Mesodermal cell (in vitro differentiated cells): ENCODE results near the gene SLC25A40. TPM values are rescaled to one million over a fixed set of nuclear protein-coding genes. Genes with fewer than 3 reads are reported as not detected.
"Not testable (repeated sequence)": the region's sequence is repeated elsewhere in the genome, so short reads cannot be mapped to it uniquely, and the experiment has no call there.

Experiments used
- H3K27ac ChIP-seq: 2 replicates; pipeline ENCODE4 v1.7.0; 2013; ENCODE audit warnings: mild to moderate bottlenecking, low read depth, low read length, moderate library complexity; ENCODE audit not compliant: severe bottlenecking
- H3K36me3 ChIP-seq: 2 replicates; pipeline ENCODE4 v1.7.1; 2013; ENCODE audit warnings: mild to moderate bottlenecking, low read length, moderate library complexity; ENCODE audit not compliant: control insufficient read depth, insufficient read depth
- H3K4me1 ChIP-seq: one replicate; pipeline ENCODE4 v1.7.1; 2013; ENCODE audit warnings: mild to moderate bottlenecking, low read length; ENCODE audit not compliant: insufficient read depth, control insufficient read depth, poor library complexity, severe bottlenecking
- H3K4me3 ChIP-seq: 2 replicates; pipeline ENCODE4 v1.7.0; 2013; ENCODE audit warnings: low read length, control low read depth, mild to moderate bottlenecking; ENCODE audit not compliant: insufficient read depth, poor library complexity, severe bottlenecking; ENCODE audit errors: extremely low read depth
- H3K9me3 ChIP-seq: 2 replicates; pipeline ENCODE4 v1.7.1; 2013; ENCODE audit warnings: mild to moderate bottlenecking, low read length, moderate library complexity; ENCODE audit not compliant: control insufficient read depth
- WGBS, 2 experiments: methylation state at CpG; one replicate each; pipeline ENCODE4 v1.1.5; 2013; ENCODE audit warnings: missing lambda C conversion rate in 2 of 2; ENCODE audit not compliant: insufficient coverage in 2 of 2; 5-methylcytosine and 5-hydroxymethylcytosine counted together
- polyA plus RNA-seq, 2 experiments: library from polyadenylated mRNA; stranded (reverse); fragments of 50-300 nt; gene quantifications; one replicate each; pipeline ENCODE4 v1.2.3, GENCODE V29; 2013

The SLC25A40 gene
- 17.2 TPM for polyA plus RNA-seq (2013, experiment 1 of 2)
- polyA plus RNA-seq (2013, experiment 2 of 2) = 13.1 TPM

GRCh38 chr7:87876040-87876868 is at the start of gene SLC25A40, which contains the start of gene DBF4:
TSS of gene SLC25A40 (minus strand) at chr7:87876360. CDS start at chr7:87858727, 17,633 bp downstream.
TSS of gene DBF4 (plus strand) at chr7:87876493. CDS start at chr7:87876733, 240 bp downstream.
- H3K4me1 ChIP-seq = no peaks in the 10 kb centered on the region
- WGBS, 2 experiments = 0 to 1% methylated on average over 64 to 81 of the region's 84 CpGs
- H3K27ac ChIP-seq = peak within 1 kb of the TSS; percentile 91
- peaks cover 43% of the 10 kb centered on the region for H3K36me3 ChIP-seq
- no peaks in the 10 kb centered on the region for H3K9me3 ChIP-seq
- peak within 1 kb of the TSS; percentile 86 for H3K4me3 ChIP-seq

GRCh38 chr7:87922759-87923395 is 46.7 kb upstream of the SLC25A40 start:
- H3K9me3 ChIP-seq, H3K36me3 ChIP-seq, H3K27ac ChIP-seq, H3K4me1 ChIP-seq, H3K4me3 ChIP-seq: not testable (repeated sequence)
- 89 to 90% methylated on average over 4 to 6 of the region's 8 CpGs for WGBS, 2 experiments

GRCh38 chr7:87920578-87920977 is 44.4 kb upstream of the SLC25A40 start:
- Histone ChIP-seq H3K36me3 (no peaks in the 10 kb centered on the region), H3K4me3 (no peak overlapping the region), H3K27ac (no peak overlapping the region), H3K4me1 (no peaks in the 10 kb centered on the region), H3K9me3 (no peaks in the 10 kb centered on the region)
- WGBS, 2 experiments = 75 to 94% methylated on average over 3 of the region's 5 CpGs

GRCh38 chr7:87919875-87920274 is 43.7 kb upstream of the SLC25A40 start:
- WGBS, 2 experiments = 86 to 93% methylated on average over 6 of the region's 6 CpGs
- H3K27ac ChIP-seq = no peak overlapping the region
- H3K36me3 ChIP-seq = no peaks in the 10 kb centered on the region
- H3K9me3 ChIP-seq = no peaks in the 10 kb centered on the region
- H3K4me1 ChIP-seq = no peaks in the 10 kb centered on the region
- no peak overlapping the region for H3K4me3 ChIP-seq

GRCh38 chr7:87918740-87919139 is 42.6 kb upstream of the SLC25A40 start:
- H3K4me3 ChIP-seq = no peak overlapping the region
- WGBS, 2 experiments = 100% methylated on average over 1 of the region's 1 CpG
- H3K27ac ChIP-seq = no peak overlapping the region
- no peaks in the 10 kb centered on the region for H3K4me1 ChIP-seq
- H3K36me3 ChIP-seq = no peaks in the 10 kb centered on the region
- H3K9me3 ChIP-seq = no peaks in the 10 kb centered on the region

GRCh38 chr7:87912121-87912520 is 36.0 kb upstream of the SLC25A40 start:
- Histone ChIP-seq H3K9me3 (no peaks in the 10 kb centered on the region), H3K4me1 (no peaks in the 10 kb centered on the region), H3K36me3 (peaks cover 5% of the 10 kb centered on the region), H3K4me3 (no peak overlapping the region), H3K27ac (no peak overlapping the region)
- WGBS, 2 experiments = 72% methylated on average over 2 of the region's 4 CpGs; no CpG with 5 or more reads in 1 of the 2 experiments

GRCh38 chr7:87908814-87909213 is 32.7 kb upstream of the SLC25A40 start:
- WGBS, 2 experiments = 96% methylated on average over 4 of the region's 4 CpGs
- H3K4me1 ChIP-seq, H3K4me3 ChIP-seq, H3K9me3 ChIP-seq, H3K27ac ChIP-seq: not testable (repeated sequence)
- peaks cover 24% of the 10 kb centered on the region for H3K36me3 ChIP-seq

- no CpG with 5 or more reads among the region's 3 CpGs for WGBS, 2 experiments
- H3K4me1 ChIP-seq, H3K9me3 ChIP-seq, H3K27ac ChIP-seq, H3K4me3 ChIP-seq: not testable (repeated sequence)
- peaks cover 29% of the 10 kb centered on the region for H3K36me3 ChIP-seq
These were observed 31.2 kb upstream of the SLC25A40 start for GRCh38 chr7:87907136-87907906.

GRCh38 chr7:87899255-87899654 is 23.1 kb upstream of the SLC25A40 start:
- Histone ChIP-seq H3K4me3 (no peak overlapping the region), H3K9me3 (no peaks in the 10 kb centered on the region), H3K36me3 (peaks cover 51% of the 10 kb centered on the region), H3K4me1 (no peaks in the 10 kb centered on the region), H3K27ac (no peak overlapping the region)
- WGBS, 2 experiments = 100% methylated on average over 1 of the region's 2 CpGs; no CpG with 5 or more reads in 1 of the 2 experiments

- H3K4me1 ChIP-seq = no peaks in the 10 kb centered on the region
- peaks cover 49% of the 10 kb centered on the region for H3K36me3 ChIP-seq
- WGBS, 2 experiments = 88 to 100% methylated on average over 1 of the region's 2 CpGs
- no peak overlapping the region for H3K27ac ChIP-seq
- no peak overlapping the region for H3K4me3 ChIP-seq
- H3K9me3 ChIP-seq = no peaks in the 10 kb centered on the region
These were observed 19.2 kb upstream of the SLC25A40 start for GRCh38 chr7:87895363-87895762.
